Panc1 (cell line): ENCODE results near the gene GATC. TPM values are rescaled to one million over a fixed set of nuclear protein-coding genes. Genes with fewer than 3 reads are reported as not detected.

Experiments
- ATAC-seq: fragments of 200-7000 bp; cut with Tn5 transposase; 2 replicates; pipeline ENCODE4 v1.9.1; 2020; ENCODE audit warnings: mild to moderate bottlenecking, moderate library complexity
- BruUV-seq: library from RNA; stranded (reverse); fragments of 400-500 nt; replicated peaks from 2 replicates; lab custom pipeline; 2021; lab: Mats Ljungman, UMichigan
- CTCF ChIA-PET: fragments of 300-600 bp; sonication (Branson Sonifier 250); formaldehyde crosslinking; loops from one replicate; lab custom pipeline; 2022; ENCODE audit warnings: antibody characterized with exemption; lab: Charles Lee
- POLR2A ChIA-PET: fragments of 300-600 bp; sonication (Branson Sonifier 250); formaldehyde crosslinking; loops from one replicate; lab custom pipeline; 2022; ENCODE audit warnings: antibody characterized with exemption; lab: Charles Lee
- DNase-seq: peaks from one replicate; pipeline ENCODE4 v3.0.0-alpha.2; 2010; ENCODE audit warnings: low read depth, low spot score
- H3K27ac ChIP-seq: 2 replicates; pipeline ENCODE4 v1.5.1; 2011; ENCODE audit warnings: mild to moderate bottlenecking, low read length, inconsistent platforms
- H3K27me3 ChIP-seq: fragments of 200-500 bp; sonication (Bioruptor generic); 2 replicates; pipeline ENCODE4 v1.6.0; 2014; ENCODE audit warnings: low read length, inconsistent platforms; ENCODE audit not compliant: control insufficient read depth, insufficient read depth
- H3K36me3 ChIP-seq: fragments of 200-500 bp; sonication (Bioruptor generic); 2 replicates; pipeline ENCODE4 v1.5.1; 2014; ENCODE audit warnings: inconsistent platforms, mild to moderate bottlenecking, low read length, moderate library complexity; ENCODE audit not compliant: control insufficient read depth, insufficient read depth
- H3K4me1 ChIP-seq: 2 replicates; pipeline ENCODE4 v1.5.1; 2011; ENCODE audit warnings: inconsistent platforms, mild to moderate bottlenecking, low read length, moderate library complexity; ENCODE audit not compliant: control insufficient read depth, insufficient read depth
- H3K4me3 ChIP-seq, 2 experiments: 2 replicates each; pipeline ENCODE4 v1.5.1; 2011 to 2012; ENCODE audit warnings: low read depth in 2 of 2, low read length in 2 of 2, mild to moderate bottlenecking in 2 of 2, inconsistent platforms in 1 of 2, moderate library complexity in 1 of 2
- H3K9me3 ChIP-seq: fragments of 200-500 bp; sonication (Bioruptor generic); 2 replicates; pipeline ENCODE4 v1.5.1; 2014; ENCODE audit warnings: low read depth, mild to moderate bottlenecking, inconsistent platforms, low read length, moderate library complexity; ENCODE audit not compliant: control insufficient read depth, insufficient read depth
- POLR2AphosphoS5 ChIP-seq: IDR thresholded peaks from 2 replicates; pipeline ENCODE4 v1.6.1; 2012; ENCODE audit warnings: mild to moderate bottlenecking, low read depth, low read length, moderate library complexity
- SIN3A ChIP-seq: IDR thresholded peaks from 2 replicates; pipeline ENCODE4 v1.6.1; 2012; ENCODE audit warnings: low read depth, mild to moderate bottlenecking, low read length, moderate library complexity, borderline replicate concordance; ENCODE audit not compliant: insufficient read depth
- TCF7L2 ChIP-seq: IDR thresholded peaks from 2 replicates; pipeline ENCODE4 v1.6.1; 2011; ENCODE audit warnings: mild to moderate bottlenecking, low read depth, low read length, inconsistent platforms
- in situ Hi-C: cut with HindIII; loops from 2 replicates; pipeline ENCODE4 v1.10.0; 2016; ENCODE audit warnings: low sequenced_read_pairs, low pct_unique_long_range_greater_than_20kb
- intact Hi-C: fragments of 100-400 bp; cut with micrococcal nuclease; formaldehyde crosslinking; loops from one replicate; pipeline ENCODE4 v1.10.0; 2022; ENCODE audit not compliant: unreplicated experiment
- total RNA-seq: library from RNA; stranded (reverse); gene quantifications from one replicate; pipeline ENCODE4 v1.2.1, GENCODE V29; 2021; ENCODE audit not compliant: unreplicated experiment
- TF ChIP-seq, protein P1 (sequence below): fragments of 450-650 bp; IDR thresholded peaks from 2 replicates; pipeline ENCODE4 v1.5.1; 2017; ENCODE audit warnings: mild to moderate bottlenecking
- TF ChIP-seq, protein P2 (sequence below), 2 experiments: IDR thresholded peaks; 2 replicates each; pipeline ENCODE4 v1.6.1; 2011 to 2012; ENCODE audit warnings: low read depth in 2 of 2, control low read depth in 1 of 2, low read length in 1 of 2, mild to moderate bottlenecking in 1 of 2, moderate library complexity in 1 of 2; ENCODE audit not compliant: insufficient read depth in 1 of 2

Gene GATC
- total RNA-seq, 1 experiment from 2014 or later: 34.7 TPM

DNA sequence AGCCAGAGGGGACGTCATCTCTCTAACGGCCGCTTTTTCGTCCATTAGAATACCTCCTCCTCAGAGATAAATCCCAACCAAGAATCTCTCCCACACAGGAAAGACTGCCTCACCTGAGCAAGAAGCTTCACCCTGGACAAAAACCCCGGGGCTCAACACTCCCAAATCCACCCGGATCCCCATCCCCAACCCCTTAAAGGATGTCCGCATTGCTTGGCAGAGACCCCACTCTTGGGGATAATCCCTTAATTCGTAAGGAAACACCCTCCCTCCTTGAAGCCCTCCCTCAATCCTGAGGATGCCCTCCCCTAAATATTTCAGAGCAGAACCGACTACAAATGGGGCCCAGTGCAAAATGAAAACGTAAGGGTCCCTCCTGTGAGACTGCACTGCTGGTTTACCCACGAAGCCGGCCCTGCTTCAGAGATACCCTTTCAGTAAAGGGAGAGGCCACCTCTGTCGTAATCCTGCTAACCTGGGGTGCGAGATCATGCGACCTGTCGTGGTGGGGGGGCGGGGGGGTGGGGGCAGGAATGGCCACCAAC is 49.0 kb downstream of the GATC start:
- Histone ChIP-seq H3K4me3 (peak overlapping the region; percentile 73 to 99), H3K9me3 (no peaks in the 10 kb centered on the region), H3K27me3 (no peaks in the 10 kb centered on the region), H3K4me1 (peaks cover 21% of the 10 kb centered on the region), H3K36me3 (peaks cover 19% of the 10 kb centered on the region), H3K27ac (peak overlapping the region; percentile 96)
- intact Hi-C loops: no loop called here
- DNase-seq (no peak), ATAC-seq (peak; percentile 19; the same call in 1 of the 2 replicates)
- TF ChIP-seq SIN3A: no peak
- TF ChIP-seq, protein P1, sequence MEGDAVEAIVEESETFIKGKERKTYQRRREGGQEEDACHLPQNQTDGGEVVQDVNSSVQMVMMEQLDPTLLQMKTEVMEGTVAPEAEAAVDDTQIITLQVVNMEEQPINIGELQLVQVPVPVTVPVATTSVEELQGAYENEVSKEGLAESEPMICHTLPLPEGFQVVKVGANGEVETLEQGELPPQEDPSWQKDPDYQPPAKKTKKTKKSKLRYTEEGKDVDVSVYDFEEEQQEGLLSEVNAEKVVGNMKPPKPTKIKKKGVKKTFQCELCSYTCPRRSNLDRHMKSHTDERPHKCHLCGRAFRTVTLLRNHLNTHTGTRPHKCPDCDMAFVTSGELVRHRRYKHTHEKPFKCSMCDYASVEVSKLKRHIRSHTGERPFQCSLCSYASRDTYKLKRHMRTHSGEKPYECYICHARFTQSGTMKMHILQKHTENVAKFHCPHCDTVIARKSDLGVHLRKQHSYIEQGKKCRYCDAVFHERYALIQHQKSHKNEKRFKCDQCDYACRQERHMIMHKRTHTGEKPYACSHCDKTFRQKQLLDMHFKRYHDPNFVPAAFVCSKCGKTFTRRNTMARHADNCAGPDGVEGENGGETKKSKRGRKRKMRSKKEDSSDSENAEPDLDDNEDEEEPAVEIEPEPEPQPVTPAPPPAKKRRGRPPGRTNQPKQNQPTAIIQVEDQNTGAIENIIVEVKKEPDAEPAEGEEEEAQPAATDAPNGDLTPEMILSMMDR: no peak
- TF ChIP-seq, protein P2, sequence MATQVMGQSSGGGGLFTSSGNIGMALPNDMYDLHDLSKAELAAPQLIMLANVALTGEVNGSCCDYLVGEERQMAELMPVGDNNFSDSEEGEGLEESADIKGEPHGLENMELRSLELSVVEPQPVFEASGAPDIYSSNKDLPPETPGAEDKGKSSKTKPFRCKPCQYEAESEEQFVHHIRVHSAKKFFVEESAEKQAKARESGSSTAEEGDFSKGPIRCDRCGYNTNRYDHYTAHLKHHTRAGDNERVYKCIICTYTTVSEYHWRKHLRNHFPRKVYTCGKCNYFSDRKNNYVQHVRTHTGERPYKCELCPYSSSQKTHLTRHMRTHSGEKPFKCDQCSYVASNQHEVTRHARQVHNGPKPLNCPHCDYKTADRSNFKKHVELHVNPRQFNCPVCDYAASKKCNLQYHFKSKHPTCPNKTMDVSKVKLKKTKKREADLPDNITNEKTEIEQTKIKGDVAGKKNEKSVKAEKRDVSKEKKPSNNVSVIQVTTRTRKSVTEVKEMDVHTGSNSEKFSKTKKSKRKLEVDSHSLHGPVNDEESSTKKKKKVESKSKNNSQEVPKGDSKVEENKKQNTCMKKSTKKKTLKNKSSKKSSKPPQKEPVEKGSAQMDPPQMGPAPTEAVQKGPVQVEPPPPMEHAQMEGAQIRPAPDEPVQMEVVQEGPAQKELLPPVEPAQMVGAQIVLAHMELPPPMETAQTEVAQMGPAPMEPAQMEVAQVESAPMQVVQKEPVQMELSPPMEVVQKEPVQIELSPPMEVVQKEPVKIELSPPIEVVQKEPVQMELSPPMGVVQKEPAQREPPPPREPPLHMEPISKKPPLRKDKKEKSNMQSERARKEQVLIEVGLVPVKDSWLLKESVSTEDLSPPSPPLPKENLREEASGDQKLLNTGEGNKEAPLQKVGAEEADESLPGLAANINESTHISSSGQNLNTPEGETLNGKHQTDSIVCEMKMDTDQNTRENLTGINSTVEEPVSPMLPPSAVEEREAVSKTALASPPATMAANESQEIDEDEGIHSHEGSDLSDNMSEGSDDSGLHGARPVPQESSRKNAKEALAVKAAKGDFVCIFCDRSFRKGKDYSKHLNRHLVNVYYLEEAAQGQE (IDR thresholded peaks at IDR 0.05; ENCODE audit: insufficient read depth in 1 of 2, low read depth in 2 of 2, low read length in 1 of 2): no peak
- TF ChIP-seq TCF7L2: no peak
- no peak for TF ChIP-seq POLR2AphosphoS5
- in situ Hi-C loops: no loop called here
- ChIA-PET POLR2A (interaction anchor here (0.6 to 0.8 kb wide), 2 partner anchors 34 to 701 kb away, joined by 3 to 4 read pairs; partner anchors contain the start of gene COQ5), CTCF (no interaction called here)
- BruUV-seq: no TSS peak

DNA sequence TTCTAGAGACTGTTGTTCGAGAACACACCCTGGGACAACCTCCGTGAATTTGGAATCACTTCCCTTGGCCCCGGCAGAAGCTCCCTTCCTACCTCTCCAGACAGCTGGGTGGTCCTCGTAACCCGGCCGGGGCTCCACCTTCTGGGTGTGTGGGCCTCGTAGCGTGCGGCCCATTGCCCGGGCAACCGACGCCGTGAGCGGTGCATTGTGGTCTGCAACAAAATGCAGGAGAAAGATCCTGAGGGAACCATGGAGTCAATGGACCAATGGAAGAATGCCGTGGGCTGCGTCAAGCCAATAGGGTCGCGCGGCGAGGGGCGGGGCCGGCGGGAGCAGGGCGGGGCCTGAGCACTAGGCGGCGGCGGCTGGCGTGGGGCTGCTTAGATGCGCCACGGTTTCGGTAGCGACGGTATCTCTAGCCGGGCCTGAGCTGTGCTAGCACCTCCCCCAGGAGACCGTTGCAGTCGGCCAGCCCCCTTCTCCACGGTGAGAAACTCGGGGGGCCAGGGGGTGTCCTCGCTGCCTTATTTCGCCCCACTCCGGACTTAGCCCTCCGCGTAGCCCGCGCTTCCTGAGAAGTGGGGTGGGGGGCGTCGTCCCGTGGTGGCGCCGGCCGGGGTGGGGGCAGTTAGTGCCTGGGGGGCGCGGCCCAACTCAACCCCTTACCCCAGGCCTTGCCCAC is 49.6 kb downstream of the GATC start, which contains the start of gene DYNLL1:
Gene DYNLL1, plus strand, starts transcription at position 383 of the 682 bp plus-strand sequence. CDS start 309 bp downstream, outside the sequence.
- peak; percentile 83 for DNase-seq
- TF ChIP-seq POLR2AphosphoS5 (peak; percentile 97), SIN3A (peak; percentile 99)
- TF ChIP-seq, protein P1: no peak
- peaks cover 19% of the 10 kb centered on the region for H3K36me3 ChIP-seq
- H3K4me3 ChIP-seq: peak within 1 kb of the TSS; percentile 73 to 99
- H3K4me1 ChIP-seq: peaks cover 21% of the 10 kb centered on the region
- ChIA-PET POLR2A (interaction anchor here (0.6 kb wide), 1 partner anchor 90 kb away, joined by 9 read pairs; no protein-coding TSS in a partner anchor), CTCF (no interaction called here)
- in situ Hi-C loops: no loop called here
- intact Hi-C loops: no loop called here
- no peaks in the 10 kb centered on the region for H3K9me3 ChIP-seq
- H3K27me3 ChIP-seq: no peaks in the 10 kb centered on the region
- peak within 1 kb of the TSS; percentile 96 for H3K27ac ChIP-seq
- peak; percentile 98 for ATAC-seq
- BruUV-seq: no TSS peak
